ENCODE data around the gene WBP2. TPM values are rescaled to one million over a fixed set of nuclear protein-coding genes. Genes with fewer than 3 reads are reported as not detected.
"Not testable (repeated sequence)": the region's sequence is repeated elsewhere in the genome, so short reads cannot be mapped to it uniquely, and the experiment has no call there.

Gene WBP2
- total RNA-seq, 2 donors from 2014 or later = 88.9 to 125 TPM

DNA sequence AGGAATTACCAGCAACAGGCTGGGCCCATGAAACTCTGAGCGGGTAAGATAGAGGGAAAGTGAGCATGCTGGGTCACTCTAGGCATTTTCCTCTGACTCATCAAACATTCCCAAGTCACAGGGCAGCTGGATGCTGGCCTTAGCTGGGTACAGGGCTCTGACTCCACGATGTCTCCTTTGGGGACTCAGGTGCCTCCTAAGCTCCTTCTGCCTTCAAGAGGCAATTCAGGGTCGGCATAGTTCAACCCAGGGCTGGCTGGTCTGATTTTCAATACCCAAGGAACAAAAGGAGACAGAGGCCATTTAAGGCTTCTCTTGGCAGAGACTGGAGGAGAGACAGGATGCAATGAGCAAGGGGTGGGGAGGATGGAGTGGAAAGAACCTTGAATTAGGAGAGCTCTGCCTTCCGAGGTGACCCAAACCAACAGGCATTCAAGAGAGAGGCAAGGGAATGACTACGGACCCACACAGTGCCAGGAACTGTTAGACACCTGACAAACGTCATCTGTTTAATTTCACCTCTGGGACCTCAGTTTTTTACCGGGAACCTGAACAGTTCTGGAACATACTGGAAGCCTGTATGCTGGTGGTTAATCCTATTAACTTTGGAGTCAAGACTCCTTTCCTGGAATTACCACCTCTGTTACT lies 910 bp downstream of the WBP2 start:
- TF ChIP-seq POLR2A (IDR thresholded peaks at IDR 0.05) (no peak), CTCF (IDR thresholded peaks at IDR 0.05) (no peak), POLR2AphosphoS5 (IDR thresholded peaks at IDR 0.05) (peak; percentile 53)
- intact Hi-C loops (cut with DNase I) = loop anchor here (2.0 kb wide), 2 partner anchors 19 to 69 kb away; partner anchors contain the start of gene UNK
- H3K9me3 ChIP-seq = no peaks in the 10 kb centered on the region
- peaks cover 14 to 16% of the 10 kb centered on the region in 2 donors for H3K36me3 ChIP-seq
- peaks cover 8% of the 10 kb centered on the region for H3K4me1 ChIP-seq (replicated peaks)
- H3K4me3 ChIP-seq = peak overlapping the region; percentile 72 to 89
- H3K27ac ChIP-seq = peak overlapping the region; percentile 98
- H3K27me3 ChIP-seq (replicated peaks; ENCODE audit: insufficient read depth) = no peaks in the 10 kb centered on the region
- no peak for DNase-seq (ENCODE audit: low spot score)
- 29% methylated on average over 7 of the region's 7 CpGs for WGBS

- intact Hi-C loops (cut with DNase I) = no loop called here
- TF ChIP-seq POLR2A (IDR thresholded peaks at IDR 0.05) (no peak), POLR2AphosphoS5 (IDR thresholded peaks at IDR 0.05) (peak; percentile 67)
- Histone ChIP-seq H3K4me1 (replicated peaks) (peaks cover 11% of the 10 kb centered on the region), H3K27me3 (replicated peaks; ENCODE audit: insufficient read depth) (no peaks in the 10 kb centered on the region), H3K9me3 (no peaks in the 10 kb centered on the region), H3K36me3 (peaks cover 17 to 18% of the 10 kb centered on the region in 2 donors), H3K4me3 (no peak overlapping the region), H3K27ac (peak overlapping the region; percentile 98)
- no peak for DNase-seq (ENCODE audit: low spot score)
- WGBS = 55% methylated on average over 7 of the region's 7 CpGs
These were observed 1.7 kb downstream of the WBP2 start for GRCh38 chr17:75853433-75853832.

DNA sequence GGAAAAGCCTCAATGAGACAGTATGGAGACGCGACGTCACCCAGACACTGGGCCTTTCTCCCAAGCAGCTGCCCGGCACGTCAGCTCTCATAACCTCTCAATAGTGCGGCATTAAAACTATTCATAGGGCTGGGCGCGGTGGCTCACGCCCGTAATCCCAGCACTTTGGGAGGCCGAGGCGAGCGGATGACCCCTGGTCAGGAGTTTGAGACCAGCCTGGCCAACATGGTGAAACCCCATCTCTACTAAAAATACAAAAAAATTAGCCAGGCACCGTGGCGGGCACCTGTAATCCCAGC lies 3.5 kb downstream of the WBP2 start:
- H3K27me3 ChIP-seq (replicated peaks; ENCODE audit: insufficient read depth); intact Hi-C loops (cut with DNase I); H3K9me3 ChIP-seq; H3K4me3 ChIP-seq; DNase-seq (ENCODE audit: low spot score): not testable (repeated sequence)
- Histone ChIP-seq H3K36me3 (peaks cover 29 to 36% of the 10 kb centered on the region in 2 donors), H3K4me1 (replicated peaks) (peaks cover 11% of the 10 kb centered on the region), H3K27ac (peak overlapping the region in 1 of 2 donors; percentile 5)
- WGBS = 90% methylated on average over 15 of the region's 15 CpGs

GRCh38 chr17:75850928-75851692 lies 4.0 kb downstream of the WBP2 start:
- H3K9me3 ChIP-seq = no peaks in the 10 kb centered on the region
- WGBS = 88% methylated on average over 12 of the region's 12 CpGs
- H3K27me3 ChIP-seq (replicated peaks; ENCODE audit: insufficient read depth) = no peaks in the 10 kb centered on the region
- no peak overlapping the region for H3K4me3 ChIP-seq
- peak overlapping the region in 1 of 2 donors; percentile 5 for H3K27ac ChIP-seq
- DNase-seq (ENCODE audit: low spot score) = no peak
- intact Hi-C loops (cut with DNase I) = no loop called here
- peaks cover 33 to 40% of the 10 kb centered on the region in 2 donors for H3K36me3 ChIP-seq
- TF ChIP-seq POLR2A (IDR thresholded peaks at IDR 0.05) (no peak), CTCF (IDR thresholded peaks at IDR 0.05) (no peak), POLR2AphosphoS5 (IDR thresholded peaks at IDR 0.05) (no peak)
- H3K4me1 ChIP-seq (replicated peaks) = peaks cover 11% of the 10 kb centered on the region

DNA sequence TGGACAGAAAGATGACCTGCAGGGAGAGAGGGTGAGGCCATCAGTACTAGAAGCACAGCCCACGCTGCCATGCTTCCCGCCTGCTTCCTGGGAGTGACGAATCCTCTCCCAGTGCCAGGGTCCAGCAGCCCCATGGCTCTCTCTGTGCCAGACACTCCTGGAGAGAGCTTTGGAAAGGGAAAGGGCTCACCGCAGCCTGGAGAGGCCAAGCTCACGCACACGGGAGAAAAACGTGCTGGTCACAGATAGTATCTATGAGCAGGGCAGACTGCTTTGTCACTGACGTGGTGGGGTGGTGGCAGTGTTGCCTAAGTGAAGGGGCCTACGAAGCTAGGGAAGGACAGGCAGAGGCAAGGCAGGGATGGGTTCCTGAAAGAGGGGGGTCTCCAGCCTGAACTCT lies 5.4 kb downstream of the WBP2 start:
- WGBS = 78% methylated on average over 9 of the region's 9 CpGs
- Histone ChIP-seq H3K27me3 (replicated peaks; ENCODE audit: insufficient read depth) (no peaks in the 10 kb centered on the region), H3K4me1 (replicated peaks) (peaks cover 21% of the 10 kb centered on the region), H3K27ac (peak overlapping the region in 1 of 2 donors; percentile 50), H3K4me3 (no peak overlapping the region), H3K9me3 (no peaks in the 10 kb centered on the region), H3K36me3 (peaks cover 33 to 40% of the 10 kb centered on the region in 2 donors)
- intact Hi-C loops (cut with DNase I) = no loop called here
- DNase-seq (ENCODE audit: low spot score) = no peak
- TF ChIP-seq POLR2A (IDR thresholded peaks at IDR 0.05) = no peak
- no peak for TF ChIP-seq CTCF (IDR thresholded peaks at IDR 0.05)
- TF ChIP-seq POLR2AphosphoS5 (IDR thresholded peaks at IDR 0.05) = no peak

Data from prostate gland (tissue), 2 donors.